BE2C (cell line): ENCODE data around the gene LENG9.

Experiments
- DNase-seq: peaks from one replicate; pipeline ENCODE4 v3.0.0-alpha.2; 2020
- H3K27me3 ChIP-seq: fragments of 250-450 bp; sonication (Bioruptor Pico); 2 replicates; pipeline ENCODE4 v1.5.1; 2020; ENCODE audit warnings: mild to moderate bottlenecking
- H3K36me3 ChIP-seq: fragments of 250-450 bp; sonication (Bioruptor Pico); 2 replicates; pipeline ENCODE4 v1.5.1; 2020; ENCODE audit warnings: mild to moderate bottlenecking
- H3K4me1 ChIP-seq: fragments of 250-450 bp; sonication (Bioruptor Pico); 2 replicates; pipeline ENCODE4 v1.5.1; 2020
- H3K4me3 ChIP-seq: 2 replicates; pipeline ENCODE4 v1.5.1; 2011; ENCODE audit warnings: low read depth, low read length
- H3K9me3 ChIP-seq: fragments of 250-450 bp; sonication (Bioruptor Pico); 2 replicates; pipeline ENCODE4 v1.5.1; 2020
- TF ChIP-seq, protein P1 (sequence below): IDR thresholded peaks from 2 replicates; pipeline ENCODE4 v1.5.1; 2012; ENCODE audit warnings: mild to moderate bottlenecking, low read depth, low read length

Gene LENG9

GRCh38 chr19:54458648-54459281 lies 4.8 kb downstream of the LENG9 start:
- TF ChIP-seq, protein P1, sequence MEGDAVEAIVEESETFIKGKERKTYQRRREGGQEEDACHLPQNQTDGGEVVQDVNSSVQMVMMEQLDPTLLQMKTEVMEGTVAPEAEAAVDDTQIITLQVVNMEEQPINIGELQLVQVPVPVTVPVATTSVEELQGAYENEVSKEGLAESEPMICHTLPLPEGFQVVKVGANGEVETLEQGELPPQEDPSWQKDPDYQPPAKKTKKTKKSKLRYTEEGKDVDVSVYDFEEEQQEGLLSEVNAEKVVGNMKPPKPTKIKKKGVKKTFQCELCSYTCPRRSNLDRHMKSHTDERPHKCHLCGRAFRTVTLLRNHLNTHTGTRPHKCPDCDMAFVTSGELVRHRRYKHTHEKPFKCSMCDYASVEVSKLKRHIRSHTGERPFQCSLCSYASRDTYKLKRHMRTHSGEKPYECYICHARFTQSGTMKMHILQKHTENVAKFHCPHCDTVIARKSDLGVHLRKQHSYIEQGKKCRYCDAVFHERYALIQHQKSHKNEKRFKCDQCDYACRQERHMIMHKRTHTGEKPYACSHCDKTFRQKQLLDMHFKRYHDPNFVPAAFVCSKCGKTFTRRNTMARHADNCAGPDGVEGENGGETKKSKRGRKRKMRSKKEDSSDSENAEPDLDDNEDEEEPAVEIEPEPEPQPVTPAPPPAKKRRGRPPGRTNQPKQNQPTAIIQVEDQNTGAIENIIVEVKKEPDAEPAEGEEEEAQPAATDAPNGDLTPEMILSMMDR: no peak
- Histone ChIP-seq H3K4me3 (no peak overlapping the region), H3K9me3 (no peaks in the 10 kb centered on the region), H3K4me1 (peaks cover 4% of the 10 kb centered on the region; the same call in 1 of the 2 replicates), H3K27me3 (no peaks in the 10 kb centered on the region), H3K36me3 (peaks cover 75% of the 10 kb centered on the region)
- DNase-seq: no peak

DNA sequence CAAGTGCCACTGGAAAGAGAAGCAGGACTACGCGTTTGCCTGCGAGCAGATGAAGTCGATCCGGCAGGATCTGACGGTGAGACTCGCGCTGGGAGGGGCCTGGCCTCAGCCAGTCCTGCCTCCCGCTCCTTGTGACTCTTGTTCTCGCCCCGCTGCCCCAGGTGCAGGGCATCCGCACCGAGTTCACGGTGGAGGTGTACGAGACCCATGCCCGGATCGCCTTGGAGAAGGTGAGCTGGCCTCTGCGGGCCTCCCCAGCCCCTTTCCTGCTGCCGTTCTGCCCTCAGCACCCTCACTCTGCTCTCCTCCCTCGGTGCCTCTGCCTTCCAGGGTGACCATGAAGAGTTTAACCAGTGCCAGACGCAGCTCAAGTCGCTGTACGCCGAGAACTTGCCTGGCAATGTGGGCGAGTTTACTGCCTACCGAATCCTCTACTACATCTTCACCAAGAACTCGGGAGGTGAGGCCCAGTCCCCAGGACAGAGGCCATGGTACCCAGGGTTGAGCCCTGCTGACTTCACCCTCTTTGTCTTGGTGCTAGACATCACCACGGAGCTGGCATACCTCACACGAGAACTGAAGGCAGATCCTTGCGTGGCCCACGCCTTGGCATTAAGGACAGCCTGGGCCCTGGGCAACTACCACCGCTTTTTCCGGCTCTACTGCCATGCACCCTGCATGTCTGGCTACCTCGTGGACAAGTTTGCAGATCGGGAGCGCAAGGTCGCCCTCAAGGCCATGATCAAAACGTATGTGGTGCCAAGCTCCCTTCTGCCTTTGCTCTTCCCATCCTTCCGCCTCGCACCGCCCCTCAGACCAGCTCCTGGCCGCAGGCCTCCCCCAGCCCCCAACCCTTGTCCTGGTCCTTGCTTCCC lies 5.6 kb downstream of the LENG9 start:
- TF ChIP-seq, protein P1: no peak
- DNase-seq: no peak
- peaks cover 82% of the 10 kb centered on the region for H3K36me3 ChIP-seq
- no peaks in the 10 kb centered on the region for H3K27me3 ChIP-seq
- peaks cover 4% of the 10 kb centered on the region; the same call in 1 of the 2 replicates for H3K4me1 ChIP-seq
- no peaks in the 10 kb centered on the region for H3K9me3 ChIP-seq
- H3K4me3 ChIP-seq: no peak overlapping the region

GRCh38 chr19:54456423-54457373 lies 6.9 kb downstream of the LENG9 start:
- no peaks in the 10 kb centered on the region for H3K27me3 ChIP-seq
- no peak overlapping the region for H3K4me3 ChIP-seq
- DNase-seq: no peak
- TF ChIP-seq, protein P1: no peak
- no peaks in the 10 kb centered on the region for H3K4me1 ChIP-seq
- H3K9me3 ChIP-seq: no peaks in the 10 kb centered on the region
- peaks cover 89% of the 10 kb centered on the region for H3K36me3 ChIP-seq

- Histone ChIP-seq H3K4me3 (no peak overlapping the region), H3K27me3 (no peaks in the 10 kb centered on the region), H3K9me3 (no peaks in the 10 kb centered on the region), H3K4me1 (no peaks in the 10 kb centered on the region), H3K36me3 (peaks cover 92% of the 10 kb centered on the region)
- TF ChIP-seq, protein P1: no peak
- no peak for DNase-seq
These were observed 7.7 kb downstream of the LENG9 start for GRCh38 chr19:54455786-54456422.

GRCh38 chr19:54454781-54455675 lies 8.6 kb downstream of the LENG9 start:
- Histone ChIP-seq H3K4me3 (no peak overlapping the region), H3K9me3 (no peaks in the 10 kb centered on the region), H3K4me1 (no peaks in the 10 kb centered on the region), H3K36me3 (peaks cover 90% of the 10 kb centered on the region), H3K27me3 (no peaks in the 10 kb centered on the region)
- TF ChIP-seq, protein P1: no peak
- no peak for DNase-seq
